ENCODE data around the gene DHCR7. TPM values are rescaled to one million over a fixed set of nuclear protein-coding genes. Genes with fewer than 3 reads are reported as not detected.
A peak's percentile ranks its signal among the peaks of the same experiment; 100 is the strongest.
"Not testable (repeated sequence)": the region's sequence is repeated elsewhere in the genome, so short reads cannot be mapped to it uniquely, and the experiment has no call there.

DHCR7 gene
- total and polyA plus RNA-seq, 7 donors: 4.9 to 15.1 (median 8.4) TPM

GRCh38 chr11:71423181-71423790 lies 24.9 kb downstream of the DHCR7 start:
- intact Hi-C loops (cut with DNase I): loop anchor here in 1 of 2 donors (10.0 kb wide), 1 partner anchor 608 kb away; no protein-coding TSS in a partner anchor
- ATAC-seq: no peak

DNA sequence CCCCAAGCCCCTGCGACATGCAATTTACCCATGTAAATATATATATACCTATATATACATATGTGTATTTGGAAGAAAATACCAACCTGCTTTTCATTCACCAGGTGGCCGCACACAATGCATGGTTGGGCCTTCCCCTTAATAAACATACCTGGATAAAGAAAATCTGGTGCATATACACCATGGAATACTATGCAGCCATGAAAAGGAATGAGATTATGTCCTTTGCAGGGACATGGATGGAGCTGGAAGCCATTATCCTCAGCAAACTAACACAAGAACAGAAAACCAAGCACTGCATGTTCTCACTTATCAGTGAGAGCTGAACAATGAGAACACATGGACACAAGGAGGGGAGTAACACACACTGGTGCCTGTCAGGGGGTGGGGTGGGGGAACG lies 25.9 kb downstream of the DHCR7 start:
- not testable (repeated sequence) for H3K9me3 ChIP-seq; H3K4me3 ChIP-seq; H3K27me3 ChIP-seq (ENCODE audit: insufficient read depth in 3 of 3, low read length in 2 of 3); H3K27ac ChIP-seq; DNase-seq; ATAC-seq; H3K4me1 ChIP-seq; H3K36me3 ChIP-seq (ENCODE audit: insufficient read depth in 1 of 2, low read depth in 1 of 2)
- intact Hi-C loops (cut with DNase I): loop anchor here in 1 of 2 donors (10.0 kb wide), 1 partner anchor 608 kb away; no protein-coding TSS in a partner anchor
- WGBS, 3 donors: 94 to 98% (median 96%) methylated on average over 3 of the region's 3 CpGs

More at GRCh38 chr11:71423181-71423790, 24.9 kb downstream of the DHCR7 start:
- H3K36me3 ChIP-seq (ENCODE audit: insufficient read depth in 1 of 2, low read depth in 1 of 2): no peaks in the 10 kb centered on the region
- peaks cover 0 to 6% (median 0%) of the 10 kb centered on the region in 3 donors for H3K27me3 ChIP-seq (ENCODE audit: insufficient read depth in 3 of 3, low read length in 2 of 3)
- no peak overlapping the region for H3K27ac ChIP-seq
- no peaks in the 10 kb centered on the region for H3K4me1 ChIP-seq
- WGBS, 3 donors: 70 to 76% (median 73%) methylated on average over 7 of the region's 7 CpGs
- TF ChIP-seq, protein P1, sequence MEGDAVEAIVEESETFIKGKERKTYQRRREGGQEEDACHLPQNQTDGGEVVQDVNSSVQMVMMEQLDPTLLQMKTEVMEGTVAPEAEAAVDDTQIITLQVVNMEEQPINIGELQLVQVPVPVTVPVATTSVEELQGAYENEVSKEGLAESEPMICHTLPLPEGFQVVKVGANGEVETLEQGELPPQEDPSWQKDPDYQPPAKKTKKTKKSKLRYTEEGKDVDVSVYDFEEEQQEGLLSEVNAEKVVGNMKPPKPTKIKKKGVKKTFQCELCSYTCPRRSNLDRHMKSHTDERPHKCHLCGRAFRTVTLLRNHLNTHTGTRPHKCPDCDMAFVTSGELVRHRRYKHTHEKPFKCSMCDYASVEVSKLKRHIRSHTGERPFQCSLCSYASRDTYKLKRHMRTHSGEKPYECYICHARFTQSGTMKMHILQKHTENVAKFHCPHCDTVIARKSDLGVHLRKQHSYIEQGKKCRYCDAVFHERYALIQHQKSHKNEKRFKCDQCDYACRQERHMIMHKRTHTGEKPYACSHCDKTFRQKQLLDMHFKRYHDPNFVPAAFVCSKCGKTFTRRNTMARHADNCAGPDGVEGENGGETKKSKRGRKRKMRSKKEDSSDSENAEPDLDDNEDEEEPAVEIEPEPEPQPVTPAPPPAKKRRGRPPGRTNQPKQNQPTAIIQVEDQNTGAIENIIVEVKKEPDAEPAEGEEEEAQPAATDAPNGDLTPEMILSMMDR (IDR thresholded peaks at IDR 0.05): no peak
- DNase-seq: no peak
- no peaks in the 10 kb centered on the region for H3K9me3 ChIP-seq
- no peak overlapping the region for H3K4me3 ChIP-seq

DNA sequence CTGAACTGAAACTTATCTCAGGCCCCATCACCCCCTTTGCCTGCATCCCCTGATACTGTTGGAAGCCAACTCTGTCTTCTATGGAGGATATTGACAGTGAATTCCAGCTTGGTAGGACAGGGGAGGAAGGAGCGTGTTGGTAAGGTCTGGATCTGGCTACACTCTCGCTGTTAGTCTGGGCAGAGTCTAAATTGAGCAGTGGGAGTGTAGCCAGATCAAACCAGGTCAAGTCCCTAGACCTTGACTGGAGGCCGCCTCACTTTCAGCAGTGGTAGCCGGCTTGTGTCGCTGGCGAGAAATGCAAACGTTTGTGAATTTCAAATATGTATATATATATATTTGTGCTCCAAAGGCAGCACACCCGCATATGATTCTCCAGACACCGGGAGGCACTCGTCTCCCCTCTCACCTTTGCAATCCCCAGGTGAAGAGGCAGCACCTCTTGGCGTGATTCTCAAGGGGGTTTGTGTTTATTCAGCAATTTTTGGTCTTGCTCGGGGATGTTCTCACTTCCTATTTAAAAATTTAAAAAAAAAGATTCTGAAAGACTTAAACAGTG lies 26.7 kb downstream of the DHCR7 start:
- Histone ChIP-seq H3K27me3 (ENCODE audit: insufficient read depth in 3 of 3, low read length in 2 of 3) (peaks cover 0 to 6% (median 0%) of the 10 kb centered on the region in 3 donors), H3K9me3 (no peaks in the 10 kb centered on the region), H3K4me1 (no peaks in the 10 kb centered on the region), H3K27ac (no peak overlapping the region), H3K4me3 (no peak overlapping the region), H3K36me3 (ENCODE audit: insufficient read depth in 1 of 2, low read depth in 1 of 2) (no peaks in the 10 kb centered on the region)
- 86 to 89% (median 89%) methylated on average over 12 of the region's 12 CpGs for WGBS, 3 donors
- TF ChIP-seq, protein P1 (IDR thresholded peaks at IDR 0.05): no peak
- DNase-seq (no peak), ATAC-seq (no peak)
- intact Hi-C loops (cut with DNase I): loop anchor here in 1 of 2 donors (10.0 kb wide), 1 partner anchor 607 kb away; no protein-coding TSS in a partner anchor

DNA sequence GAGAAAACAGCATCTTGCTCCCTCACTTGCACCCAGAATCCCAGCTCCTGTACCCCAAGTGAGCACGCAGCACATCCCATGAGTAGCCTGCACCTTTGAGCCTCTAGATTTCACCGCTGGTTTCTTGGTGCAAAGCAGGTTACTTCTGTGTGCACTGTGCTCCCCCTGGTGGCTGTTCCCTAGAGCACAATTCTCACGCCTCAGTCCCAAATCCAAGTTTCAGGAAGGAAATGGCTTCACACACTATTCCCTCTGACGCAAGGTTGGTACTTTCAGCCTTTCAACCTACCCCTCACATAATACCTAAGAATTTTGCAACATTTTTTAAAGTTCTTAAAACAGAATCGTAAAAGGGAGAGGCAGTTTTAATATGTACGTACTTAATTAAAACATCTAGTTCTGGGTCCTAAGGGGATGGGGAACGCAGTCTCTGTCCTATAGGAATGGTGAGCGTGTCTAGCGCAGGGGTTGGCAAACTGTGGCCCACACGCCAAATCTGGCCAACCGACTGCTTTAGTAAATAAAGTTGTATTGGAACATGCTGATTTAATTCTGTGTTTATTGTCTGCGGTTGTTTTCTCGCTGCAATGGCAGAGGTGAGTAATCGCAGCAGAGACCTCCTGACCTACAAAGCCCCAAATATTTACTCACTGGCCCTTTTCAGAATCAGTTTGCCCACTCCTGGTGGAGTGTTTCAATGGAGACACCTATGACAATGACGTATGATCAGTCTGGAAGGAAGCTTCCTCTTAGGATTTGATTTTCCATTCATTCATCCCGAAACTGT lies 27.5 kb downstream of the DHCR7 start:
- Histone ChIP-seq H3K4me1 (no peaks in the 10 kb centered on the region), H3K27me3 (ENCODE audit: insufficient read depth in 3 of 3, low read length in 2 of 3) (peaks cover 0 to 6% (median 0%) of the 10 kb centered on the region in 3 donors), H3K27ac (no peak overlapping the region), H3K4me3 (no peak overlapping the region), H3K36me3 (ENCODE audit: insufficient read depth in 1 of 2, low read depth in 1 of 2) (no peaks in the 10 kb centered on the region), H3K9me3 (no peaks in the 10 kb centered on the region)
- ATAC-seq (no peak), DNase-seq (no peak)
- TF ChIP-seq, protein P1 (IDR thresholded peaks at IDR 0.05): peak; percentile 57
- 76 to 78% (median 77%) methylated on average over 16 of the region's 16 CpGs for WGBS, 3 donors
- intact Hi-C loops (cut with DNase I): loop anchor here in 1 of 2 donors (10.0 kb wide), 1 partner anchor 606 kb away; no protein-coding TSS in a partner anchor

DNA sequence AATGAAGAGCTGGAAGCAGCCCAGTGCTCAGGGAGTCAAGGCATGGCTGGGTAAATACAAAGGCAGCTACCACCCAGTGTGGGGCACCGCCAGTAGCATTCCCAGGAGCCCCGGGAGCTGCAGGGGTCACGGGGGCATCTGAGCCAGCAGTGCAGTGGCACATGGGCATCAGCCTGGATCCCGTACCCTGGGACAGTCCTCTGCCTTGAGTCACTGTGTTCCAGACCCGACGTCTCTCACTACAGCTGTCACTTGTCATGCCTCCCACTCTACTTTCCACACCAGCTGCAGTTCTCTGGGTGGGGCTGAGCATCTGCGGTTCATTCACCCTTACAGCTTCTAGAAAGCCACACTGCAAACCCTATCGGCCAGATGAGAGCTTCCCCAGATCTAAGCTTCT lies 29.6 kb downstream of the DHCR7 start:
- Histone ChIP-seq H3K9me3 (no peaks in the 10 kb centered on the region), H3K27ac (no peak overlapping the region), H3K27me3 (ENCODE audit: insufficient read depth in 3 of 3, low read length in 2 of 3) (peaks cover 0 to 6% (median 0%) of the 10 kb centered on the region in 3 donors), H3K36me3 (ENCODE audit: insufficient read depth in 1 of 2, low read depth in 1 of 2) (no peaks in the 10 kb centered on the region), H3K4me1 (no peaks in the 10 kb centered on the region), H3K4me3 (no peak overlapping the region)
- ATAC-seq (no peak), DNase-seq (no peak)
- 36 to 54% (median 41%) methylated on average over 8 of the region's 8 CpGs for WGBS, 3 donors
- intact Hi-C loops (cut with DNase I): no loop called here
- TF ChIP-seq, protein P1 (IDR thresholded peaks at IDR 0.05): no peak

Measured in psoas muscle (tissue), 8 donors.